ENCODE measurements around the gene ITPR3.

ITPR3 gene

GRCh38 chr6:33640361-33640760 is 19.2 kb downstream of the ITPR3 start:
- DNase-seq = no peak

GRCh38 chr6:33641144-33641543 is 20.0 kb downstream of the ITPR3 start:
- no peak for DNase-seq

DNA sequence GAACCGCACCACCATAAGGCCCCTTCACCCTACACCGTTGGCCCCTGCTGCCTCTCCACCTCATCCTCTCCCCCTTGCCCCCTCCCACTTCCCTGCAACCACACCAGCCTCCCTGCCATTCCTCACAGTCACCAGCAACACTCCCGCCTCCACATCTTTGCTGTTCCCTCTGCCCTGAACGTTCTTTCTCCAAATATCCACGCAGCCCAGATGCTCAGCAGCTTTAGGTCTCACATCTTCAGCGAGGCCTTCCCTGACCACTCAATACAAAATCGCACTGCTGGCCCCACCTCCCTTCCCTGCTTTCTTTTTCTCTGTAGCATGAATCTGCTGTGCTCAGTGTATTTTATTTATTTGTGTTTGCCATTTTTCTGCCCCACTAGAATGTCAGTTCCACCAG is 20.5 kb downstream of the ITPR3 start:
- no peak for DNase-seq

- DNase-seq = no peak
Measured at GRCh38 chr6:33642897-33643296, 21.8 kb downstream of the ITPR3 start.

GRCh38 chr6:33651403-33651802 is 30.3 kb downstream of the ITPR3 start:
- DNase-seq = no peak

DNA sequence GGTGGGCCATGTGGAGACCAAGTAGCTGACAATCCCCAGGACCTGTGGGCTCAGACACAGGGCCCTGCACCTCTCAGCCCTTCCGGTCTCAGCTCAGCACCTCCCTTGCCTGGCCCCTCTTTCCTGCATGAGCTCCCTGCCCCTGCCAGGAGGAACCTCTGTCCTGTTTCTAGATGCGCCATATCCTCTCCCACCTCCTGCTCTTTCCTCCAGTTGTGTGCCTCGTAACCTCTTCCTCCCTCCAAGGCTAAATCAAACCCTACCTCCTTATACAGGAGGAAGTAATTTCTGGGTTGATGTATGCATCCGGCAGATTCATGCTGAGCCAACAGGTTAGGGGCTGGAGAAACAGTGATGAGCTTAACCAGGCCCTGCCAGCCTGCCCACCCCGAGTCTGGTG is 30.9 kb downstream of the ITPR3 start:
- DNase-seq = no peak

DNA sequence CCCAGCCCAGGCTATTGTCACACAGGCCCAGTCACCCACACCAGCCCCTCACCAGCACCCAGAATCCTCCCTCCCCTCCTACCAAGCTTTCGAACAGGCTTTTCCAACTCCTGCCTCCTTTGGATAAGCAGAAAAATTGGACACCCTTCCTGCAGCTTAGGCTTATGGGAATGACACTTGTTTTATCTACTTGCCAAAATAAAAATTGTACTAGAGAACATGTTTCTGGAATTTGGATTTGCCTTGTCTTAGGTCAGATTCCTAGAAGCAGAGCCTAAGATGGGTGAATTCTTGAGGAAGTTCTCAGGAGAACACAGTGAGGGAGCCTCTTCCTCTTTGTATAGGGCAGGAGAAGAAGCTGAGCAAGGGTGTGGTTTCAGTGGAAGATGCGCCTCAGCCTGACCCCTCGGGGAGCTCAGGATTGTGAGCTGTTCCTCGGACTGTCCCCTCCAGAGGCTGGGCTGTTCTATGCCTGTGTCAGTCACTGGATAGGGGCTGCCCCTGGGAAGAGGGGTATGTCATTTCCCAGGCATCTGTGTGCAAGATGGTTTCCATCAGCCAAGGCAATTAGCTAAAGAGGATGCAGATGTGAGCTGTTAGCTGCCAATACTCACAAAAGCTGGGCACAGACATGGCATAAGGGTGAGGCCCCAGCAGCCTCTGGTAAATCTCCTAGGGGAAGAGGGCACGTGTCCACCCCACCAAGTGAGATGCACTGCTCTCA is 33.9 kb downstream of the ITPR3 start:
- DNase-seq = no peak

DNA sequence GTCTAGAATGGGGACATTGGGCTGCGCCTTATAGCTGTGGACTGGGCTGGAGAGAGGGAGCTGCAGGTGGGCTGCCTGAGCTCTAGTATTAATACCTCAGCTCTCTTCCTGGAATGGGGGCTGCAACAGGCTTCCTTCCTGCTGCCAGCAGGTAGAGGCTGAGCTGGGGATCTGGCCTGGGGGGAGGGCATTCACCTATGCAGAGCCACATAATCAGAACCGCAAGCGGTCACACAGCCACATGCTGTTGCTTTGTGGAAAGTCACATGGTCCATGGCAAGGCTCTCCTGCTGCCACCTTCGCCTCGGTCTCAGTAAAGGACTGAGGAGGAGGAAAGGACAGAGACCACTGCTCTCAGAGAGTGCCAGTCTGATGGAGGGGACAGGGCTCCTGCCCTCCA is 35.7 kb downstream of the ITPR3 start:
- DNase-seq = no peak

- no peak for DNase-seq
Measured at GRCh38 chr6:33658982-33659689, 38.0 kb downstream of the ITPR3 start.

GRCh38 chr6:33659986-33660385 is 38.9 kb downstream of the ITPR3 start:
- DNase-seq = no peak

DNA sequence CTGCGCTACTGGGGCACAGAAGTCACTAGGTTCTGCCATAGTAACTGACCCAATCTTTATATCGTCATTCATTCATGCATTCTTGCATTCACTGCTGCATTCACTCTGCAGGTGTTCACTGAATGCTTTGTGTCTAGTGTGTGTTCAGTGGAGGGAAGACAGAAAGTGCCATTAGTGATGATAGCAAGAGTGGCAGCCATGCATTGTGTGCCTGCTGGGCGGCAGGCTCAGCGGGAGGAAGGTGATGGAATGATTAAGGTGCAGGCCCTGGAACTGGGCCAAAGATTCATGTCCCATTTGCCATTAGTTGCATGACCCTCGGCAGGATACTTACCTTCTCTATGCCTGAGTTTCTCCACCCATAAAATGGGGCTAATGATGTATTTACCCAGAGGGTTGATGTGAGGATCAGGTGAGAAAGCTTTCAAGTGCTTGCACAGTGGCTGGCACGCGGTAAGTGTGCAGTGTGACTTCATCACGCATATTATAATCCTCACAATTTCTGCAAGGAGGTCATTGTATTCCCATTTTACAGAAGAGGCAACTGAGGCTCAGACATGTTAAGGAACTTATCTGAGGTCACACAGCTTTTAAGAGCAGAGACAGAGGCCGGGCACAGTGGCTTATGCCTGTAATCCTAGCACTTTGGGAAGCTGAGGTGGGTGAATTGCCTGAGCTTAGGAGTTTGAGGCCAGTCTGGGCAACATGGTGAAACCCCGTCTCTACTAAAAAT is 40.1 kb downstream of the ITPR3 start:
- DNase-seq = no peak

DNA sequence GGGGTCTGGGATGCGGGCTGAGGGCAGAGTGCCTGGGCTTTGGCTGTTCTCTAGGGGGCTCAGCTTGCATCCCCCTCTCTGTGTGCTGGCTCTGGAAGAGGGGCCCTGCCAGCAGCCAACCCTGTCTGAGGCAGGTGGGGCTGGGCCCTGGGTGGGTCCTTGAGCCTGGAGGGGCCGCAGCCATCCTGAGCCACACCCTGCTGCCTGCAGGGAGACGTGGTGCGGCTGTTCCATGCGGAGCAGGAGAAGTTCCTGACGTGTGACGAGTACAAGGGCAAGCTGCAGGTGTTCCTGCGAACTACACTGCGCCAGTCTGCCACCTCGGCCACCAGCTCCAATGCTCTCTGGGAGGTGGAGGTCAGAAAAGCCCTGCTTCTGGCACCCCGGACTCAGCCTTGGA is 41.2 kb downstream of the ITPR3 start:
- DNase-seq = no peak

- DNase-seq = no peak
Measured at GRCh38 chr6:33663028-33663427, 41.9 kb downstream of the ITPR3 start.

DNA sequence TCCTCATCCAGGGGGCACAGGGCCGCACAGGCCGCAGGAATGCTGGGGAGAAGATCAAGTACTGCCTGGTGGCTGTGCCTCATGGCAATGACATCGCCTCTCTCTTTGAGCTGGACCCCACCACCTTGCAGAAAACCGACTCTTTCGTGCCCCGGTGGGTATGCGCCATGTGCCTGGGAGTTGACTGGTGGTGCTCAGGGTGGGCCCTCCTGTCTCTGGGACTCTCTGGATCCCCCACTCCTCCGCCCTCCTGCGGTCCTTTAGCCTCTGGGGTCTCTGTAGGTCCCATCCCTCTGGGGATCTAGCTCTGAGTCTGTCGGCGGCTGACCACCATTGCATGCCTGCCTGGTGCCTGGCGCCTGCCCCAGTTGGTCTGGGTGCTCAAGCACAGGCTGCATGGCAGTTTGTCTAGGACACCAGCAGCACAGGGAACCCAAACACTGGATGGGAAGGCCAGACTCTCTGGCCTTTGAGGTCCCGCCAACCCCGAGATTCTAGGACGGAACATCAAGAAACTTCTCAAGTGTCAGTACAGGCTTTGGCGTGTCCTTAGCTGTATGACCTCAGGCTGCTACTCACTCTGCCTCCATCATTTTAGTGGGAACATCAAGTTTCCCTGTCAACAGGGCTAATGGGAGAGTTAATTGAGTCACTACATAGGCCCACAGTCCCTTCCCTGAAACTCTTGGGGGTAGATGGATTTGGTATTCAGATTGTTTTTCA is 42.8 kb downstream of the ITPR3 start:
- DNase-seq = no peak

GRCh38 chr6:33664506-33665057 is 43.5 kb downstream of the ITPR3 start:
- no peak for DNase-seq

GRCh38 chr6:33665957-33666356 is 44.8 kb downstream of the ITPR3 start:
- no peak for DNase-seq

- DNase-seq = no peak
Measured at GRCh38 chr6:33667072-33667471, 46.0 kb downstream of the ITPR3 start.

- DNase-seq = no peak
Measured at GRCh38 chr6:33667776-33668175, 46.7 kb downstream of the ITPR3 start.

DNA sequence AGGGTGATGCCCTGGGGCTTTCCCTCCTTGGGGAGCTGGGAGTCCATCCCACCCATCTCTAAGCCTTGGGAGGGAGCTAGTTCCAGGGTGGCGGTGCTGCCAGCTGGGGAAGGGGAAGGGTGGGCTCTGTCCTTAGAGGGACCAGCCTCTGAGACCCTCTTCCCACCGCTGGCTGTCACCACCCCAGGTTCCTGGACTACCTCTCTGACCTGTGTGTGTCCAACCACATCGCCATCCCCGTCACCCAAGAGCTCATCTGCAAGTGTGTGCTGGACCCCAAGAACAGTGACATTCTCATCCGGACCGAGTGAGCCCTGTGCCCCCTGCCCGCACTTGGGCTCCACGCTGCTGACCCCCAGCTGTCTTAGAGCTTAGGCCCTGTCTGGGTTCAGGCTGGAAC is 47.2 kb downstream of the ITPR3 start:
- DNase-seq = no peak

DNA sequence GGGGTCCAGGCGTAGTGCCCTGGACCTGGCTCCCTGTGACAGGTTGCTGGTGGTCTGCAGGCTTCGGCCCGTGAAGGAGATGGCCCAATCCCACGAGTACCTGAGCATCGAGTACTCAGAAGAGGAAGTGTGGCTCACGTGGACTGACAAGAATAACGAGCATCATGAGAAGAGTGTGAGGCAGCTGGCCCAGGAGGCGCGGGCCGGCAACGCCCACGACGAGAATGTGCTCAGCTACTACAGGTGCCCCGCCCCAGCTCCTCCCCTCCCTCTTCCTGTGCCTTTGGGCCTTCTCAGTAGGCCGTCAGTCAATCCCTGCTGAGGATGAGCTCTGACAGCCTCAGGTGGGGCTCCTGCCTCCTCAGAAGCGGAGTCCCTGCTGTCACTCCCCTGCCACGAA is 47.8 kb downstream of the ITPR3 start:
- no peak for DNase-seq

DNA sequence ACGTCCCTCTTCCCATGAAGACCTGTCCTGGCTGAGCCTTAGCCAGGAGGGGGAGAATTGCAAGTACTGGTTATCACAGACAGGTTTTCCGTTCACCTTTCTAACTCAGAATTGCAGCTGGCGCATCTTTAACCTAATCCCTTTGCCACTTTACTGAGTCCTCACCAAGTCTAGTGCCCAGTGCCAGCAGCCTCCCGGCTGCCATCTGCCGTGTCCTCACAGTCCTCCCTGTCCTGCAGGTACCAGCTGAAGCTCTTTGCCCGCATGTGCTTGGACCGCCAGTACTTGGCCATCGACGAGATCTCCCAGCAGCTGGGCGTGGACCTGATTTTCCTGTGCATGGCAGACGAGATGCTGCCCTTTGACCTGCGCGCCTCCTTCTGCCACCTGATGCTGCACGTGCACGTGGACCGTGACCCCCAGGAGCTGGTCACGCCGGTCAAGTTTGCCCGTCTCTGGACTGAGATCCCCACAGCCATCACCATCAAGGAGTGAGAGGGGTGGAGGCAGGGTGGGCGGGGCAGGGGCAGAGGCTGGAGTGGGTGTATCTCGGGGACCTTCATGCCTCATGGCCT is 49.1 kb downstream of the ITPR3 start:
- DNase-seq = no peak

GRCh38 chr6:33670971-33671743 is 50.0 kb downstream of the ITPR3 start:
- no peak for DNase-seq

All from NCI-H526 treated with DMSO at 0.1 percent for 48 hours (cell line).